GM12892 (cell line): ENCODE measurements around the gene C2CD5.

Source experiments
- POLR2A ChIP-seq: IDR thresholded peaks from 2 replicates; pipeline ENCODE4 v1.6.1; 2011; ENCODE audit warnings: low read depth, low read length, control low read depth
- POLR2AphosphoS5 ChIP-seq: IDR thresholded peaks from 2 replicates; pipeline ENCODE4 v1.6.1; 2011; ENCODE audit warnings: low read depth, low read length, control low read depth

DNA sequence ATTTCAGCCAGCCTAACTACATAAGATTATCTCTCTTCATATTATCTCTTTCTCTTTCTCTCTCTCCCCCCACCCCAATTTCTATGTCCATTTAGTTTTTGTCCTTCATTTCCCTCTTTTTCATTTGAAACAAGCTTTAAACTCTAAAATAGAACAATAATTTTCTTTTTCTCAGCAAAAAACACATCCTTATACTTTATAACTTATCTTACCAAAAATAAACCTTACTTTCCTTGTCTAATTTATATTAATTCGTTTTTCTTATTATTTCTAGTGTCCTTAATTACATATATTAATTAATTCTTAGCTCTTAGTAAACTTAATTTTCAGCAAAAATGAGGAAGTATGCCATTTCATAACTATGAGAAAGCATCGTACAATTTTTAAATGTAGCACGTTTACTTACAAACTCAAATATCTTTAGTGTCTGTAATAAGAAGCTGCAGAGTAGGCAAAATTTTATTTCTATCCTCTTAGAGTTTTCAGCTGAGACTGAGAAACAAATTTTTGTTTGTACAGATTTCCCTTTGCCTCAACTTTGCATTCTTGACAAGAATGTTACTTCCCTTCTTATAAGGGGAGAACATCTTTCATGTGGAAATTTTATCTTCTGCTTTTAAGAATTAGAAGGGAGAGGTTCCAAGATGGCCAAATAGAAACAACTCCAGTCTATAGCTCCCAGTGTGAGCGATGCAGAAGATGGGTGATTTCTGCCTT is 144.7 kb downstream of the C2CD5 start:
- TF ChIP-seq POLR2A (no peak), POLR2AphosphoS5 (no peak)
